ENCODE results near the gene C7orf57.
"Not testable (repeated sequence)": the region's sequence is repeated elsewhere in the genome, so short reads cannot be mapped to it uniquely, and the experiment has no call there.

C7orf57 gene

GRCh38 chr7:48035301-48035966 lies at the start of gene C7orf57:
TSS of gene C7orf57 (plus strand) at chr7:48035543. CDS start at chr7:48036309, 766 bp downstream.
- DNase-seq, result peak; percentile 89

GRCh38 chr7:47988496-47989386 lies 46.6 kb upstream of the C7orf57 start:
- DNase-seq, result no peak

GRCh38 chr7:47989607-47990400 lies 45.5 kb upstream of the C7orf57 start:
- DNase-seq, result not testable (repeated sequence)

GRCh38 chr7:47990592-47990991 lies 44.8 kb upstream of the C7orf57 start:
- DNase-seq, result no peak

GRCh38 chr7:47991270-47991669 lies 44.1 kb upstream of the C7orf57 start:
- no peak for DNase-seq

GRCh38 chr7:47991741-47992311 lies 43.5 kb upstream of the C7orf57 start:
- DNase-seq, result peak; percentile 90

- DNase-seq, result no peak
These were observed 42.9 kb upstream of the C7orf57 start for GRCh38 chr7:47992446-47992845.

GRCh38 chr7:47999413-47999812 lies 35.9 kb upstream of the C7orf57 start:
- no peak for DNase-seq

GRCh38 chr7:48000164-48000563 lies 35.2 kb upstream of the C7orf57 start:
- DNase-seq, result not testable (repeated sequence)

GRCh38 chr7:48004032-48004431 lies 31.3 kb upstream of the C7orf57 start:
- DNase-seq, result no peak

GRCh38 chr7:48004638-48005037 lies 30.7 kb upstream of the C7orf57 start:
- DNase-seq, result no peak

GRCh38 chr7:48006866-48007265 lies 28.5 kb upstream of the C7orf57 start:
- no peak for DNase-seq

- no peak for DNase-seq
These were observed 26.1 kb upstream of the C7orf57 start for GRCh38 chr7:48009257-48009656.

GRCh38 chr7:48009954-48010353 lies 25.4 kb upstream of the C7orf57 start:
- no peak for DNase-seq

- DNase-seq, result no peak
These were observed 24.0 kb upstream of the C7orf57 start for GRCh38 chr7:48011323-48011722.

GRCh38 chr7:48011951-48012350 lies 23.4 kb upstream of the C7orf57 start:
- DNase-seq, result no peak

- DNase-seq, result no peak
These were observed 18.7 kb upstream of the C7orf57 start for GRCh38 chr7:48016641-48017040.

GRCh38 chr7:48017674-48018073 lies 17.7 kb upstream of the C7orf57 start:
- no peak for DNase-seq

- DNase-seq, result no peak
These were observed 9.7 kb upstream of the C7orf57 start for GRCh38 chr7:48025624-48026023.

- no peak for DNase-seq
These were observed 6.4 kb upstream of the C7orf57 start, which contains the start of gene SUN3 for GRCh38 chr7:48028938-48029337. TSS of gene SUN3 (minus strand) at chr7:48029107. CDS start at chr7:48028938, 169 bp downstream.

- DNase-seq, result no peak
These were observed 4.2 kb upstream of the C7orf57 start for GRCh38 chr7:48031111-48031510.

GRCh38 chr7:48033922-48034321 lies 1.4 kb upstream of the C7orf57 start:
- DNase-seq, result no peak

GRCh38 chr7:48035967-48036478 lies 680 bp downstream of the C7orf57 start:
- DNase-seq, result no peak

Data from stimulated activated CD8-positive, alpha-beta memory T cell treated with anti-CD3 and anti-CD28 coated beads, Interleukin-4, amount 100 ng/mL, for 48 hours (primary cell).